Activated gamma-delta T cell treated with anti-CD3 and anti-CD28 coated beads, Interleukin-2, amount 50 U/mL, for 16 hours (primary cell): ENCODE results near the gene SPRING1.

Experiments used
- DNase-seq: peaks from one replicate; pipeline ENCODE4 v3.0.0-alpha.2; 2020; ENCODE audit warnings: low read depth

SPRING1 gene

GRCh38 chr12:116739381-116739887 lies 1.6 kb upstream of the SPRING1 start:
- no peak for DNase-seq

GRCh38 chr12:116736962-116737773 lies 701 bp downstream of the SPRING1 start:
- DNase-seq: no peak

GRCh38 chr12:116735951-116736599 lies 1.8 kb downstream of the SPRING1 start:
- DNase-seq: no peak

DNA sequence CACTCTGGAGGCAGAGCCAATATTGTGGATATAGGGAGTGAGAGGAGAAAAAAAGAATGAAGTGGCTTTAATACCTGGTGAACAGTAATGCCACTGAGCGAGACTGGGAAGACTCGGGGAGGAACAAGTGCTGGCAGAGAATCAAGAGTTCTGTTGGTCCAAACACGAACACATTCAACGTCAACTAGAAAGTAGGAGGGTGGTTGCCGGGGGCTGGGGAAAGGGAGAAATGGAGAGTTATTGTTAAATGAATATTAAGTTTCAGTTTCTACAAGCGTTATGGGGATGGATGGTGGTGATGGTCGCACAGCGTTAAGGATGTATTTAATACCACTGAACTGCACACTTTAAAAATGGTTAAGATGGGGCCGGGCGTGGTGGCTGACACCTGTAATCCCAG lies 2.8 kb downstream of the SPRING1 start:
- no peak for DNase-seq

- no peak for DNase-seq
Observed at GRCh38 chr12:116734156-116734768, 3.6 kb downstream of the SPRING1 start.

DNA sequence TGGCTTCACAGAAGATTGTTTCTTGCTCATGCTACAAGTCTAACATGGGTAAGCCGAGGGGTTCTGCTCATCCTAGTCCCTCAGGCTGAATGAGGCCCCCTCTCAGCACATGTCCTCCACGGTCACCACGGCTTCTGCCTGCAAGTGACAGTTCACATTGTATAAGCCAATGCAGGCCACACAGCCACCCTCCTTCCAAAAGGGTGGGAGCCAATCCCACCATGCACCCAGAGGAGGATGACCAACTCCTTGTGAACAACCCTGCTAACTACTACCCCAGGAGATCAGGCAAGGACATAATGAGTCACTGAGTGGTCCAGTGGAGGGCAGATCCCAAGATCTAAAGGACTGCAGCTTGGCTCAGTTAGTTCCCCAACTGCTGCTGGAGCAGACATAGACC lies 6.1 kb downstream of the SPRING1 start:
- no peak for DNase-seq

DNA sequence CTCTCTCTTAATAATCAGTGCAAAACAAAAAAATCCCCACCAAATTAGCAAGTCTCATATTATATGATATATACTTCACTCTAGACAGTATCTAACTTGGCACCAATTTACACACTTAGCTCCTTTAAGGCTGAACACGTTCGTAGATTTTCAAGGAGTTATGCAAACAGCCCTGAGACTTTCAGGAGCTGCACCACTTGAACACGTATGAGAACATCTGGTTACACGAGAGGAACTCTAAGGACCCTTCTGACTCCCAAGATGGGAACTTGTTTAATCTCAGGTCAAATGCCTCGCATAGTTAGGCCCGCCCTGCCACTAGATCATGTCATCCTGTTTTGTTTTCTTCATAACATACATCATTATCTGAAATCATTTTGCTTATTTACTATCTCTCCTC lies 10.0 kb downstream of the SPRING1 start:
- DNase-seq: no peak

DNA sequence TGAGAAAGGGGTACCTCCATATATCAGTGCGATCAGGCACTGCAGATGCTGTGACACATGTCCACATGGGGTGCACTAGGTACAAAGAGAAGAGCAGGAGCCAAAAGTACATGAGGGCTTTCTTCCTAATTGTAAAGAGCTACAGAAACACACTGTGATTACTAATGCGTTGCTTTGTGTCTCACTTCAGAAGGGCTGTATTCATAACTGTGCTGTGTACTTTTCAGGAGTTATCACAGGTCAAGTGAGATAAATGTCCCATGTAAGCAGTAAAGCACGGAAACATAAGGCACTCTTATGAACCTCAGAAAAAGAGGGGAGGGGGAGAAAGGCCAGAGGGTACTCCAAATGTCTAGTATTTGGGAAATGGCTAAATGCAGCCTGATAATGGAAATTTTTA lies 10.6 kb downstream of the SPRING1 start:
- DNase-seq: no peak

GRCh38 chr12:116726694-116727093 lies 11.2 kb downstream of the SPRING1 start:
- DNase-seq: no peak

GRCh38 chr12:116722245-116722644 lies 15.6 kb downstream of the SPRING1 start:
- DNase-seq: no peak

- DNase-seq: no peak
Observed at GRCh38 chr12:116719731-116720528, 17.9 kb downstream of the SPRING1 start.

GRCh38 chr12:116718655-116719454 lies 19.0 kb downstream of the SPRING1 start:
- DNase-seq: no peak

- DNase-seq: no peak
Observed at GRCh38 chr12:116717466-116718437, 20.1 kb downstream of the SPRING1 start.

DNA sequence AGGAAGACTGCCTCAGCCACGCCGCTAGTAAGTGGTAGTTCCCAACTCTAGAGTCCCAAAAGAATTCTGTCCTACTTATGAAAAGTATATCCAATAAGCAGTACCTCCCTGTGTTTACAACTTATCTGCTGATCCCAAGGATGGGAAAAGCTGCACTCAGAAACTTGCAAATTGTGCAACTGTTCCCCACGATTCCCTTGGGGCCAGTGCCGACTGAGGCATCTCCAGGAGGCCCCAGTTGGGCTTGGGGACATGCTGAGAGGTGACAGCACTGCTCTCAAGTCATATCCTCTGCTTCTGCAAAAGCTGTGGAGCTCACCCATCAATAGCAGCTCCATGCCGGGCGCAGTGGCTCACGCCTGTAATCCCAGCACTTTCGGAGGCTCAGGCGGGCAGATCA lies 23.7 kb downstream of the SPRING1 start:
- DNase-seq: no peak

GRCh38 chr12:116713527-116713926 lies 24.3 kb downstream of the SPRING1 start:
- no peak for DNase-seq

DNA sequence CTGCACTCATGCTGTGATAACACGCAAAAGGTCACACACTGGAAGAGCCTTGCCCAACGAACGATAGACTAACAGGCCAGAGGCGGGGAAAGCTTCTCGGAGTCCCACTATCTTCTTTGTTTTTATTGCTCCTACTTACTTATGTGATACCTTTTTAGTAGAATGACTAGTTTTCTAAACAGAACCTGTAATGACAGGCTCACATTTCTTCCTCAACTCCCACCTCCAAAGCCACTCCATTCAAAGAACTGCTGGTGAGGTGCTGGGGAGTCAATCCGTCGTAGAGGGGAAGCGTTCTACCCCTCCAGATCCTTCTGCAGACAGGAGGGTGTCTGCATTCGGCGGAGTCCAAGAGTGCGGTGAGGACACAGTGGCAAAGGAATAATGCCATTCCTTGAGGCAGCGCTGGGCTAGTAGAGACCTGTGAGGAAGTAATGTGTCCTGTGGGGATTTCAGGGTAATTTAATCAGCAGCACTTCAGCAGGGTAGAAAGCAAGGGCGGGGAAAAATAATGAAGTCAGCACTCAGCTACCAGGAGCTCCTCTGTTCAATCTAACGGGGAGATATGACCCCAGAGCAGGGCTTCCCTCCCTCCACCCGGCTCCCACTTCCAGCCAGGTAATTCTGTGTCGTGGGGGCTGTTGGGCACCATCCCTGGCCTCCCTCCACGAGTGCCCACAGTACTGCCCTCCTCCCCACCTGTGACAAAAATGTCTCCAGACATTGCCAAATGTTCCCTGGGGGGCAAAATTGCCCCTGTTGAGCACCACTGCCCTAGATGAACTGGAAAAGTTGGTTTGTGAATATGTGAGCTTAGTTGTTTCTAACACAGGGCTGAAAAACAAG lies 25.2 kb downstream of the SPRING1 start:
- no peak for DNase-seq

DNA sequence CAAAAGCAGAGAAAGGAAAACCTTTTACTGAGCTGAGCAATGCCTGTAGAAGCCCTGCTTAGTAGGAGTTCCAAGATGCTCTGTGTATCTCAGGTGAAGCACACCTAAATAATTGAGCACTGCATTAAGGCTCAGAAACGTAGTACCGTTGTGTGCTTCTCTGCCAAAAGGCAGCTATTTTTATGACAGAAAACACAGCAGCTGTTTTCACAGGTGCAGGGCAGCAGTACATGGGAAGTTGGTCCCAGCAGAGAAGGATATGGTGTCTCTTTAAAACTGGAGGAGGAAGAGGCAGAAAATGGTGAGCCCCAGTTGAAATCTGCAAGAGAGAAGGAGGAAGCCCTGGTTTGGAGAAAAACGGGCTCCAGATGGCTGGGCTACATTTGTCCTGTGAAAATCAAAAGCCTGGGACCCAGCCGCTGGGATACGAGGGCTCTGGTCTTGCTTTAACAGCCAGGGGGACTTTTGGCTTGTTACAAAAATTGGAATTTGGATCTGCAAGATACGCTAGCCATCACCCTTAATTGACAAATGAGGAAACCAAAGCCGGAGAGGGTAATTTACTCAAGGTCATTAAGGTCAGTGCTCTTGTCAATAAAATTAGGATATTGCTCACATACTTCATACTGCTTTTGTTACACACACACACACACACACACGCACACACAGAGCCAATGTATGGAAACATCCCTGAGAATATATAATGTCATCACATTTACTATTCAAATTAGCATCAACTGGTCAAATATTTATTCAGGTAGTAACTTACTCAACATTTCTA lies 27.3 kb downstream of the SPRING1 start:
- DNase-seq: no peak

DNA sequence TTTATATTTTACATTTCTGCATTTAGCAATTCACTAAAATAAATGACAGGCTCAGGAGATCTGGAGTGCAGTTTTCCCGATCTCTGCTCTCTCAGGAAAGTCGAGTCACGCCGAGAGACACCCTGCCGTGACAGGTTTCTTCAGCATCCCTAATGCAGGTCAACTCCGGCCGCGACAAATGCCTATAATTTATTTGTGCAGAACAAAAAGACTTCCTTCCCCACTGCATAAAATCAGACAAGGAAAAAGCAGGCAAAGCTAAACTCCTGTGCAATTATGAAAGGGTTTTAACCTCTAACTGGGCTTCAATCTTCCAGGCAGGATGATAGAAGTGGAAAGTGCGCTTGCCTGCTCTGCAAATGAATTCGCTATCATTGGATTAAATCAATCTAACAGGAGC lies 28.1 kb downstream of the SPRING1 start:
- no peak for DNase-seq
